ENCODE results near the gene TPPP2. TPM values are rescaled to one million over a fixed set of nuclear protein-coding genes. Genes with fewer than 3 reads are reported as not detected.
A peak's percentile ranks its signal among the peaks of the same experiment; 100 is the strongest.

TPPP2 gene
- polyA plus RNA-seq, 3 donors: 3.0 to 3.7 (median 3.6) TPM

GRCh38 chr14:21014761-21015190, 15.2 kb upstream of the TPPP2 start:
- DNase-seq (ENCODE audit: extremely low read depth in 1 of 11, low read depth in 9 of 11, low spot score in 4 of 11): peak in 10 of 11 donors; percentile 79 to 93 (median 87)

- DNase-seq (ENCODE audit: extremely low read depth in 1 of 11, low read depth in 9 of 11, low spot score in 4 of 11): no peak
Measured at GRCh38 chr14:21015312-21015711, 14.7 kb upstream of the TPPP2 start.

- DNase-seq (ENCODE audit: extremely low read depth in 1 of 11, low read depth in 9 of 11, low spot score in 4 of 11): no peak
Measured at GRCh38 chr14:21016413-21017190, 13.4 kb upstream of the TPPP2 start.

GRCh38 chr14:21017528-21018245, 12.3 kb upstream of the TPPP2 start:
- no peak for DNase-seq (ENCODE audit: extremely low read depth in 1 of 11, low read depth in 9 of 11, low spot score in 4 of 11)

GRCh38 chr14:21018286-21018685, 11.7 kb upstream of the TPPP2 start:
- DNase-seq (ENCODE audit: extremely low read depth in 1 of 11, low read depth in 9 of 11, low spot score in 4 of 11): no peak

GRCh38 chr14:21018781-21019180, 11.2 kb upstream of the TPPP2 start:
- DNase-seq (ENCODE audit: extremely low read depth in 1 of 11, low read depth in 9 of 11, low spot score in 4 of 11): no peak

GRCh38 chr14:21019366-21019765, 10.7 kb upstream of the TPPP2 start:
- DNase-seq (ENCODE audit: extremely low read depth in 1 of 11, low read depth in 9 of 11, low spot score in 4 of 11): no peak

GRCh38 chr14:21020977-21021545, 9.0 kb upstream of the TPPP2 start:
- no peak for DNase-seq (ENCODE audit: extremely low read depth in 1 of 11, low read depth in 9 of 11, low spot score in 4 of 11)

GRCh38 chr14:21022686-21023085, 7.3 kb upstream of the TPPP2 start:
- no peak for DNase-seq (ENCODE audit: extremely low read depth in 1 of 11, low read depth in 9 of 11, low spot score in 4 of 11)

GRCh38 chr14:21023174-21023573, 6.8 kb upstream of the TPPP2 start:
- DNase-seq (ENCODE audit: extremely low read depth in 1 of 11, low read depth in 9 of 11, low spot score in 4 of 11): no peak

- no peak for DNase-seq (ENCODE audit: extremely low read depth in 1 of 11, low read depth in 9 of 11, low spot score in 4 of 11)
Measured at GRCh38 chr14:21023817-21024584, 6.0 kb upstream of the TPPP2 start.

GRCh38 chr14:21024585-21025370, 5.2 kb upstream of the TPPP2 start, which contains the start of gene NDRG2:
TSS of gene NDRG2 (minus strand) at chr14:21025061. CDS start at chr14:21023315, 1,746 bp downstream.
- DNase-seq (ENCODE audit: extremely low read depth in 1 of 11, low read depth in 9 of 11, low spot score in 4 of 11): peak in 8 of 11 donors; percentile 63 to 75 (median 72)

GRCh38 chr14:21025371-21026273, 4.4 kb upstream of the TPPP2 start:
- peak in 3 of 11 donors; percentile 39 to 54 (median 39) for DNase-seq (ENCODE audit: extremely low read depth in 1 of 11, low read depth in 9 of 11, low spot score in 4 of 11)

- DNase-seq (ENCODE audit: extremely low read depth in 1 of 11, low read depth in 9 of 11, low spot score in 4 of 11): no peak
Measured at GRCh38 chr14:21026274-21026987, 3.6 kb upstream of the TPPP2 start.

- no peak for DNase-seq (ENCODE audit: extremely low read depth in 1 of 11, low read depth in 9 of 11, low spot score in 4 of 11)
Measured at GRCh38 chr14:21026988-21027315, 3.1 kb upstream of the TPPP2 start.

GRCh38 chr14:21030531-21030930, 514 bp downstream of the TPPP2 start:
- no peak for DNase-seq (ENCODE audit: extremely low read depth in 1 of 11, low read depth in 9 of 11, low spot score in 4 of 11)
